Measurements from ENCODE around the gene SLC29A2. TPM values are rescaled to one million over a fixed set of nuclear protein-coding genes. Genes with fewer than 3 reads are reported as not detected.

SLC29A2 gene
- total and polyA plus RNA-seq, 3 donors from 2014 or later: 1.2 to 3.1 (median 1.6) TPM

DNA sequence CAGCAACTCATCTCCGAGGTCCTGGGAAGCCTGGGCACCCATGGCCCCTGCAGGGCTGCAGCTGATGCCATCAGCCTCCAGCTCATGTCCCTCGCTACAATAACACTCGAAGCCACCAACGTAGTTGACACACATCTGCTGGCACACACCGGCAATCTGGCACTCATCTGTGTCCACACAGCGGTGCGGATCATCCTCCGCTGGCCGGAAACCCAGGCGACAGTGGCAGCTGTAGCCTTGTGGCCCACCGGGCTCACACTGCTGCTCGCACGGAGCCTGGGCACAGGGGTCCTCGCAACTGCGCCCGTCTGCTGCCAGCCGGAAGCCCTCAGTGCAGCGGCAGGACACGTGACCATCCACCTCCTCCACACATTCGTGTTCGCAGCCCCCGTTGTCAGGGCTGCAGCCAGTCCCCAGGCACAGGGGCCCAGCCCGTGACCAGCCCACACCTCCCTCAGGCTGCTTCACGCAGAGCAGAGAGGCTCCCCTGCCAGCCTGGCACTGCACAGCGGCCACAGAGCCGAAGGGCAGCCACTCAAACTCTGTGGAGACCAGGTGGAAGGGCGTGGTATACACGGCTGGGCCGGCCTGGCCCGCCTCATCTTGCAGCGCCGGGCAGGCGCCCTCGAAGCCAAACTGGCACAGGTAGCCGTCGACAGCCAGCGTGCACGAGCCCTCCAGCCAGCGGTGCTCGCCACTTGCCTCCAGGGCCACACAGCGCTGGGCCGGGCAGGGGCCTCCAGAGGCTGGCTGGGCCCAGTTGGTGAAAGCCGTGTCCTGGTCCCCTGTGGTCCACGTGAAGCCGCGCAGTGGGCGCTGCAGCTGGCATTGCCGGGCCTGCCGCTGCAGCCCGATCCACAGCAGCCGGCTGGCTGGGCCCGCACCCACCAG, 55.4 kb downstream of the SLC29A2 start:
- Histone ChIP-seq H3K27ac (peak overlapping the region; percentile 33 to 88), H3K4me1 (peaks cover 21% of the 10 kb centered on the region), H3K4me3 (peak overlapping the region; percentile 33 to 51), H3K27me3 (no peaks in the 10 kb centered on the region), H3K9me3 (no peaks in the 10 kb centered on the region), H3K36me3 (ENCODE audit: low read depth, missing control alignments) (no peaks in the 10 kb centered on the region)
- intact Hi-C loops (cut with DNase I; ENCODE audit: low total_unique reads): no loop called here
- DNase-seq: no peak
- 64 to 74% methylated on average over 9 to 50 of the region's 52 CpGs for WGBS, 2 donors
- TF ChIP-seq, protein P1, sequence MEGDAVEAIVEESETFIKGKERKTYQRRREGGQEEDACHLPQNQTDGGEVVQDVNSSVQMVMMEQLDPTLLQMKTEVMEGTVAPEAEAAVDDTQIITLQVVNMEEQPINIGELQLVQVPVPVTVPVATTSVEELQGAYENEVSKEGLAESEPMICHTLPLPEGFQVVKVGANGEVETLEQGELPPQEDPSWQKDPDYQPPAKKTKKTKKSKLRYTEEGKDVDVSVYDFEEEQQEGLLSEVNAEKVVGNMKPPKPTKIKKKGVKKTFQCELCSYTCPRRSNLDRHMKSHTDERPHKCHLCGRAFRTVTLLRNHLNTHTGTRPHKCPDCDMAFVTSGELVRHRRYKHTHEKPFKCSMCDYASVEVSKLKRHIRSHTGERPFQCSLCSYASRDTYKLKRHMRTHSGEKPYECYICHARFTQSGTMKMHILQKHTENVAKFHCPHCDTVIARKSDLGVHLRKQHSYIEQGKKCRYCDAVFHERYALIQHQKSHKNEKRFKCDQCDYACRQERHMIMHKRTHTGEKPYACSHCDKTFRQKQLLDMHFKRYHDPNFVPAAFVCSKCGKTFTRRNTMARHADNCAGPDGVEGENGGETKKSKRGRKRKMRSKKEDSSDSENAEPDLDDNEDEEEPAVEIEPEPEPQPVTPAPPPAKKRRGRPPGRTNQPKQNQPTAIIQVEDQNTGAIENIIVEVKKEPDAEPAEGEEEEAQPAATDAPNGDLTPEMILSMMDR (IDR thresholded peaks at IDR 0.05): no peak
- TF ChIP-seq POLR2A (IDR thresholded peaks at IDR 0.05): no peak

DNA sequence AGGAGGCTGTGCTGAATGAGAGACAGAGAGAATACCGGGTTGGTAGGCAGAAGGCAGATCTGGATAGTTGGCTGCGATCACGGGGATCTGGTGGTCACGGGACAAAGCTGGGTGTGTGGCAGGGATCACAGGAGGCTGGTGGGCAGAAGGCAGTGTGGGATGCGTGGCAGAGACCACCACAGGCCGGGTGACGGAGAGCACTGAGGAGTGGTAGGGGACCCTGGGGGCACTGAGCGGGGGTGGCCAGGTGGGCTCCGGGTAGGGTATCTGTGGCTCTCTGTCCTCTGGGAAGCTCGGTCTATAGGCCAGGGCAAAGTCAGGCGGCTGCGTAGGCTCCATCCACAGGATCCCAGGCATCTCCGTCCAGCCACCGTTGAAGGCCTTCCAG, 56.1 kb downstream of the SLC29A2 start:
- H3K27me3 ChIP-seq: no peaks in the 10 kb centered on the region
- TF ChIP-seq, protein P1 (IDR thresholded peaks at IDR 0.05): no peak
- no peak for TF ChIP-seq POLR2A (IDR thresholded peaks at IDR 0.05)
- H3K36me3 ChIP-seq (ENCODE audit: low read depth, missing control alignments): no peaks in the 10 kb centered on the region
- no peak overlapping the region for H3K4me3 ChIP-seq
- no peaks in the 10 kb centered on the region for H3K9me3 ChIP-seq
- WGBS, 2 donors: 67 to 74% methylated on average over 7 to 14 of the region's 14 CpGs
- H3K4me1 ChIP-seq: peaks cover 21% of the 10 kb centered on the region
- no peak for DNase-seq
- intact Hi-C loops (cut with DNase I; ENCODE audit: low total_unique reads): no loop called here
- peak overlapping the region; percentile 33 to 88 for H3K27ac ChIP-seq

DNA sequence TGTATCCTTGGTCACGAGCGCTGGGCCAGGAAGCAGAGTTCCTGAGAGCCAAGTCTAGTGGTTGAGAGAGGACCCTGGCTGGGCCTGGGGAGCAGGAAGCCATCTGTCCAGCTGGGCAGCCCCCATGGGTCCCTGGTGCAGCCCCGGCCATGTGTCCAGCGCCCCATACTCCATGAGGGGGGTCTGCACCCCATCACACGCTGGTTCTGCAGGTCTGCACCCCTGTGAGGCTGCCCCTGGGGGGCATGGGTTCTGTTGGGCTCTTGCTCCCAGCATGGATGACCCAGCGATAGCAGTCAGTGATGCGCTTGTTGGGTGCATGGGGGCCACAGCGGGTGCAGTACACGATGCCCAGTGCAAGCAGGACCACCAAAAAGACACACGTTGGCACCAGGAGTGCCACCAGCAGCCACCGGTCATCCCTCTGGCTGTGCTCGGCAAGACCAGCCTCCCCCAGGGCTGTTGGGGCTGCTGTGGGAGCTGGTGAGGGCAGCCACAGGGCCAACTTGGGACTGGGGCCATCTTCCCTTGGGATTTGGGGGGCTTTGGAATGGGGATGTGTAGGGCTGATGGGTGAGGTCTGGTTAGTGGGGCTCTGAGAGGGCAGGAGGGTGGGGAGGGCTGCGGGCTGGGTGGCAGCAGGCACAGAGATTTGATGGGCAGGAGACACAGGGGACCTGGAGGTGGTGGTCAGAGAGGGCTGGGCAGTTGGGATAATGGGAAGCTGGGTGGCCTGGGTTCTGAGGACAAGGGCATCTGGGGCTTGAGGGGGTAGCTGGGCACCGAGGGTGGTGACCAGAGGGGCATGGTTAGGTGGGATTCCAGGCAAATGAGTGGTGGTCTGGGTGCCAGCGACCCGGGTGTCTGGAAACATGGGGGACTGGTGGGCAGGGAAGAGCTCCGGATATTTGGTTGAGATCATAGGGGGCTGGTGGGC, 56.7 kb downstream of the SLC29A2 start:
- DNase-seq: no peak
- Histone ChIP-seq H3K27me3 (no peaks in the 10 kb centered on the region), H3K4me1 (peaks cover 21% of the 10 kb centered on the region), H3K36me3 (ENCODE audit: low read depth, missing control alignments) (no peaks in the 10 kb centered on the region), H3K9me3 (no peaks in the 10 kb centered on the region), H3K4me3 (no peak overlapping the region), H3K27ac (peak overlapping the region; percentile 40 to 88)
- TF ChIP-seq, protein P1 (IDR thresholded peaks at IDR 0.05): no peak
- TF ChIP-seq POLR2A (IDR thresholded peaks at IDR 0.05): no peak
- WGBS, 2 donors: 72 to 90% methylated on average over 10 to 14 of the region's 17 CpGs
- intact Hi-C loops (cut with DNase I; ENCODE audit: low total_unique reads): no loop called here

DNA sequence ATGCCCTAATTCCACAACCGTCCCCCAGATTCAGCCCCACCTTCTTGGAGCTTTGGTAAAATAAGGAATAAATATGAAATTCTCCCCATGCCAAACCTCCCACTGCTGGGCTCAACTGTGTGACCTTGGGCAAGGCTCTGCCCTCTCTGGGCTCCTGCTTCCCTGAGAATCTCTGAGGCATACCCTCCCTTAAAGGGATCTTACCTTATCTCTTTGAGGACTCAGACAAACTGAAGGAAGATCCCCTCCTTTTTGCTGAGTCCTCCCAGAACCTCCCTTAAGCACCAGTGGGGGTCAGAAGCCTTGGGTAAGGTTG, 57.4 kb downstream of the SLC29A2 start:
- WGBS, 2 donors: 35 to 43% methylated on average over 1 of the region's 1 CpG
- intact Hi-C loops (cut with DNase I; ENCODE audit: low total_unique reads): no loop called here
- H3K4me1 ChIP-seq: peaks cover 21% of the 10 kb centered on the region

More for the DNA sequence above, 57.4 kb downstream of the SLC29A2 start:
- no peak for TF ChIP-seq POLR2A (IDR thresholded peaks at IDR 0.05)
- TF ChIP-seq, protein P1 (IDR thresholded peaks at IDR 0.05): no peak
- Histone ChIP-seq H3K36me3 (ENCODE audit: low read depth, missing control alignments) (no peaks in the 10 kb centered on the region), H3K4me3 (no peak overlapping the region), H3K27ac (peak overlapping the region; percentile 40 to 79), H3K27me3 (no peaks in the 10 kb centered on the region), H3K9me3 (no peaks in the 10 kb centered on the region)
- no peak for DNase-seq
